Kidney epithelial cell (primary cell): ENCODE results near the gene NUSAP1. TPM values are rescaled to one million over a fixed set of nuclear protein-coding genes. Genes with fewer than 3 reads are reported as not detected.
"Not testable (repeated sequence)": the region's sequence is repeated elsewhere in the genome, so short reads cannot be mapped to it uniquely, and the experiment has no call there.

Experiments used
- DNase-seq: peaks from one replicate; pipeline ENCODE4 v3.0.0-alpha.2; 2010; ENCODE audit warnings: low read depth
- H3K27me3 ChIP-seq: 2 replicates; pipeline ENCODE4 v1.6.0; 2011; ENCODE audit warnings: low read length; ENCODE audit not compliant: control insufficient read depth, insufficient read depth
- H3K36me3 ChIP-seq: 2 replicates; pipeline ENCODE4 v1.5.1; 2011; ENCODE audit warnings: low read length; ENCODE audit not compliant: control insufficient read depth, insufficient read depth
- H3K4me3 ChIP-seq: 2 replicates; pipeline ENCODE4 v1.5.1; 2011; ENCODE audit warnings: low read depth, mild to moderate bottlenecking, control low read depth, low read length
- total RNA-seq: library from RNA; depleted of rRNA; stranded (reverse); fragments of >200 nt; gene quantifications from 2 replicates; pipeline ENCODE4 v1.2.3, GENCODE V29; 2015
- TF ChIP-seq, protein P1 (sequence below): IDR thresholded peaks from 2 replicates; pipeline ENCODE4 v1.5.1; 2011; ENCODE audit warnings: mild to moderate bottlenecking, moderate library complexity, low read length, control low read depth, inconsistent platforms; ENCODE audit not compliant: insufficient read depth, poor library complexity, severe bottlenecking

NUSAP1 gene
- total RNA-seq, 1 donor from 2014 or later, result 21.3 TPM

DNA sequence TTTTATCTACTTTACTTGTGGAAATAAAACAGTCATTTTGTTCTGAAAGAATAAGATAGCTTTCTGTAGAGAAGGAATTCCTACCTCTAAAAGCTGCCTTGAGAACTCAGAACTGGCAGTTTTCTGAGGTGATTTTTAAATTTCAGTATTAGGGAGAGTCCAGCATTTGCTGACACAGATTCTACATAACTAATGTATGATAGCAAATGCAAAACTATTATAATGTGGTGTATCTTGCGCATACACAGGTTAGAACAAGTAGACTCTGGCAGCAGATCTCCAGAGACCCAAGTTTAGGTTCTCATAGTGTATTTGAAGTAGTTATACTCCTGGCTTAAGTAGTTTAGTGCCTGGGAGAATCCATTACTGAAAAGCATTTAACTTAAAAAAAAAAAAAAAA, 31.1 kb upstream of the NUSAP1 start:
- DNase-seq, result no peak
- H3K27me3 ChIP-seq, result no peaks in the 10 kb centered on the region
- TF ChIP-seq, protein P1, sequence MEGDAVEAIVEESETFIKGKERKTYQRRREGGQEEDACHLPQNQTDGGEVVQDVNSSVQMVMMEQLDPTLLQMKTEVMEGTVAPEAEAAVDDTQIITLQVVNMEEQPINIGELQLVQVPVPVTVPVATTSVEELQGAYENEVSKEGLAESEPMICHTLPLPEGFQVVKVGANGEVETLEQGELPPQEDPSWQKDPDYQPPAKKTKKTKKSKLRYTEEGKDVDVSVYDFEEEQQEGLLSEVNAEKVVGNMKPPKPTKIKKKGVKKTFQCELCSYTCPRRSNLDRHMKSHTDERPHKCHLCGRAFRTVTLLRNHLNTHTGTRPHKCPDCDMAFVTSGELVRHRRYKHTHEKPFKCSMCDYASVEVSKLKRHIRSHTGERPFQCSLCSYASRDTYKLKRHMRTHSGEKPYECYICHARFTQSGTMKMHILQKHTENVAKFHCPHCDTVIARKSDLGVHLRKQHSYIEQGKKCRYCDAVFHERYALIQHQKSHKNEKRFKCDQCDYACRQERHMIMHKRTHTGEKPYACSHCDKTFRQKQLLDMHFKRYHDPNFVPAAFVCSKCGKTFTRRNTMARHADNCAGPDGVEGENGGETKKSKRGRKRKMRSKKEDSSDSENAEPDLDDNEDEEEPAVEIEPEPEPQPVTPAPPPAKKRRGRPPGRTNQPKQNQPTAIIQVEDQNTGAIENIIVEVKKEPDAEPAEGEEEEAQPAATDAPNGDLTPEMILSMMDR, result no peak
- no peaks in the 10 kb centered on the region for H3K36me3 ChIP-seq
- H3K4me3 ChIP-seq, result no peak overlapping the region

- no peak for DNase-seq
- H3K36me3 ChIP-seq, result no peaks in the 10 kb centered on the region
- no peaks in the 10 kb centered on the region for H3K27me3 ChIP-seq
- no peak overlapping the region for H3K4me3 ChIP-seq
- TF ChIP-seq, protein P1, result no peak
Measured at GRCh38 chr15:41304149-41304770, 28.4 kb upstream of the NUSAP1 start.

GRCh38 chr15:41307679-41308078, 25.0 kb upstream of the NUSAP1 start:
- no peaks in the 10 kb centered on the region for H3K36me3 ChIP-seq
- no peak for DNase-seq
- no peak overlapping the region for H3K4me3 ChIP-seq
- no peaks in the 10 kb centered on the region for H3K27me3 ChIP-seq
- TF ChIP-seq, protein P1, result no peak

DNA sequence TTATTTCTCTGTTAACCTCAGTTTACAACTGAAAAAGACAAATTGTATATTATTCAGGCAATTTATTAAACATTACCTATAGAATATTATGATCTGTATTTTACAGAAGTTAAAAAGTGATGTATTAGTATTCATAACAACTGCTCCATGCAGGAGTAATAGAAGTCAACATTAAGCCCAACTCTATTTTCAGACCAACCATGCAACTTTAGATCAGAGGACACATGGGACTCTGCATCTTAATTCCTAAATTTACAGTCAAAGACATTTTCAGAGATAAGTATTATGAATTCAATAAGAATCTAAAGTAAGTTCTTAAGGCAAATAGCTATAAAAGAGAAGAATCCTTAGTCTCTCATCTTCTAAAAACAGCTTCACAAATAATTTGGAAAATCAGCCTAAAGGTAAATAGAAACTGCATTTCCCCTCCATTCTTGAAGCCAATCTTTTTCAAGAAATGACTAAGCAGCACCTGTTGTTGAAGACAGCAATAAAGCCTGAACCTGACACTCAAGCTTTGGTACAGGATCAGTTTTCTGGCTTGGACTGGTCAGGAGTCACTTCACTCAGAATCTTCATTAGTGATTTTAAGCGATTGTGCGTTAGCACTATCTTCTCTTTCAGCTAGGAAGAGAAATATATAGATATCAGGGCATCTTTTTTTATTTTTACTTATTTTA, 23.3 kb upstream of the NUSAP1 start:
- Histone ChIP-seq H3K27me3 (no peaks in the 10 kb centered on the region), H3K36me3 (no peaks in the 10 kb centered on the region), H3K4me3 (no peak overlapping the region)
- TF ChIP-seq, protein P1, result no peak
- no peak for DNase-seq

DNA sequence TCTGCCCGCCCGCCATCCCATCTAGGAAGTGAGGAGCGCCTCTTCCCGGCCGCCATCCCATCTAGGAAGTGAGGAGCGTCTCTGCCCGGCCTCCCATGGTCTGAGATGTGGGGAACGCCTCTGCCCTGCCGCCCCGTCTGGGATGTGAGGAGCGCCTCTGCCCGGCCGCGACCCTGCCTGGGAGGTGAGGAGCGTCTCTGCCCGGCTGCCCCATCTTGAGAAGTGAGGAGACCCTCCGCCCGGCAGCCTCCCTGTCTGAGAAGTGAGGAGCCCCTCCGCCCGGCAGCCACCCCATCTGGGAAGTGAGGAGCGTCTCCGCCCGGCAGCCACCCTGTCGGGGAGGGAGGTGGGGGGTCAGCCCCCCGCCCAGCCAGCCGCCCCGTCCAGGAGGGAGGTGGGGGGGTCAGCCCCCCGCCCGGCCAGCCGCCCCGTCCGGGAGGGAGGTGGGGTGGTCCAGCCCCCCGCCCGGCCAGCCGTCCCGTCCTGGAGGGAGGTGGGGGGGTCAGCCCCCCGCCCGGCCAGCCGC, 11.8 kb upstream of the NUSAP1 start:
- not testable (repeated sequence) for DNase-seq, H3K36me3 ChIP-seq

DNA sequence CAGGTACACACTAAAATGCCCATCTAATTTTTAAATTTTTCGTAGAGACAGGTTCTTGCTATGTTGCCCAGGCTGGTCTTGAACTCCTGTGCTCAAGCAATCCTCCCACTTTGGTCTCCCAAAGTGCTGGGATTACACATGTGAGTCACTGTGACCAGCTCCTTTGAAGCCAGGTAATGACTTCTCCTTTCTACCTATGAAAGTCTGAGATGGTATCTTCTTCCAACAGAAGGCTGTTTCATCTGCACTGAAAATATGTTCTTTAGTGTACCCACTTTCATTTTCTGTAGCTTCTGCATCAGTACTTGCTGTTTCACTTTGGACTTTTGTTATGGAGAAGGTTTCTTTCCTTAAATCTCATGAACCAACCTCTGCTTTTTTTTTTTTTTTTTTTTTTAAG, 9.1 kb upstream of the NUSAP1 start:
- no peaks in the 10 kb centered on the region for H3K27me3 ChIP-seq
- no peaks in the 10 kb centered on the region for H3K36me3 ChIP-seq
- no peak for DNase-seq

More for the DNA sequence above, 11.8 kb upstream of the NUSAP1 start:
- not testable (repeated sequence) for H3K4me3 ChIP-seq, H3K27me3 ChIP-seq

More for the DNA sequence above, 9.1 kb upstream of the NUSAP1 start:
- TF ChIP-seq, protein P1, result no peak
- H3K4me3 ChIP-seq, result no peak overlapping the region
